K562 (cell line): ENCODE data around the gene VWA3A. TPM values are rescaled to one million over a fixed set of nuclear protein-coding genes. Genes with fewer than 3 reads are reported as not detected.

Experiments used
- ATAC-seq: fragments of 200-7000 bp; cut with Tn5 transposase; 3 replicates; pipeline ENCODE4 v1.9.1; 2020; ENCODE audit warnings: moderate library complexity
- BruUV-seq: library from RNA; stranded (reverse); fragments of 400-500 nt; replicated peaks from 2 replicates; lab custom pipeline; 2021; lab: Mats Ljungman, UMichigan
- CTCF ChIA-PET: fragments of 300-600 bp; formaldehyde crosslinking; extraction: SDS; loops from one replicate; lab custom pipeline; 2021; ENCODE audit warnings: low intra/inter-chr PET ratio; lab: Yijun Ruan, JAX
- POLR2A ChIA-PET: fragments of 300-600, 350-650 bp; sonication (Branson Sonifier 250); formaldehyde crosslinking; extraction: SDS; loops from one replicate; lab custom pipeline; 2021; ENCODE audit warnings: antibody characterized with exemption, inconsistent platforms; lab: Yijun Ruan, JAX
- DNase-seq, 4 experiments: peaks; one replicate each; pipeline versions ENCODE4 v3.0.0 to v3.0.0-alpha.2; 2011 to 2018; ENCODE audit warnings: low spot score in 3 of 4, mixed read lengths in 3 of 4; ENCODE audit errors: extremely low read depth in 1 of 4
- FAIRE-seq: peaks from 2 replicates; lab custom pipeline; 2011; peaks lifted over from hg19 to GRCh38; lab: Jason Lieb, UNC
- H2AFZ ChIP-seq: 2 replicates; pipeline ENCODE4 v1.6.0; 2011; ENCODE audit warnings: low read depth, low read length, control low read depth, inconsistent platforms
- H3K27ac ChIP-seq: fragments of 200-600 bp; 3 replicates; pipeline ENCODE4 v1.8.0; 2011; ENCODE audit warnings: low read depth, mild to moderate bottlenecking, control low read depth, inconsistent platforms, low read length, moderate library complexity, mixed read lengths; ENCODE audit errors: extremely low read depth
- H3K27me3 ChIP-seq, 2 experiments: fragments of 300-600 bp in 1 of 2; 2 replicates in 1 of 2; 3 replicates in 1 of 2; pipeline versions ENCODE4 v1.6.0 to v1.8.0; 2011; ENCODE audit warnings: inconsistent platforms in 2 of 2, low read length in 2 of 2, mild to moderate bottlenecking in 1 of 2, mixed read lengths in 1 of 2, moderate library complexity in 1 of 2; ENCODE audit not compliant: control insufficient read depth in 2 of 2, insufficient read depth in 2 of 2
- H3K36me3 ChIP-seq: fragments of 300-600 bp; 3 replicates; pipeline ENCODE4 v1.8.0; 2011; ENCODE audit warnings: mild to moderate bottlenecking, low read length, inconsistent platforms; ENCODE audit not compliant: control insufficient read depth, insufficient read depth
- H3K4me1 ChIP-seq, 2 experiments: fragments of 200-600 bp in 1 of 2; replicated peaks in 1 of 2; 2 replicates in 1 of 2; 3 replicates in 1 of 2; pipeline versions ENCODE4 v1.5.1 to v1.8.0; 2011; ENCODE audit warnings: inconsistent platforms in 2 of 2, low read length in 2 of 2, mild to moderate bottlenecking in 1 of 2, mixed read lengths in 1 of 2, moderate library complexity in 1 of 2; ENCODE audit not compliant: control insufficient read depth in 2 of 2, insufficient read depth in 2 of 2
- H3K4me2 ChIP-seq: 2 replicates; pipeline ENCODE4 v1.6.1; 2011; ENCODE audit warnings: low read length, control low read depth, inconsistent platforms, mixed read lengths; ENCODE audit not compliant: insufficient read depth
- H3K4me3 ChIP-seq: fragments of 200-600 bp; sonication (generic), shearing (Covaris generic); 2 replicates; pipeline ENCODE4 v1.5.1; 2016; ENCODE audit warnings: control low read depth, inconsistent platforms
- H3K79me2 ChIP-seq: fragments of 200-600 bp; 3 replicates; pipeline ENCODE4 v1.8.0; 2011; ENCODE audit warnings: low read length, inconsistent platforms; ENCODE audit not compliant: control insufficient read depth, insufficient read depth
- H3K9ac ChIP-seq, 2 experiments: 2 replicates each; pipeline versions ENCODE4 v1.6.0 to v1.6.1; 2011; ENCODE audit warnings: low read depth in 2 of 2, low read length in 2 of 2, control low read depth in 1 of 2, inconsistent platforms in 1 of 2, mild to moderate bottlenecking in 1 of 2, mixed read lengths in 1 of 2; ENCODE audit not compliant: insufficient read depth in 1 of 2
- H3K9me1 ChIP-seq: one replicate; pipeline ENCODE4 v1.6.0; 2011; ENCODE audit warnings: inconsistent platforms, mild to moderate bottlenecking, low read length, moderate library complexity; ENCODE audit not compliant: control insufficient read depth, insufficient read depth
- H3K9me3 ChIP-seq: replicated peaks from 2 replicates; pipeline ENCODE4 v1.5.1; 2011; ENCODE audit warnings: low read depth, low read length, inconsistent platforms; ENCODE audit not compliant: control insufficient read depth, insufficient read depth
- H4K20me1 ChIP-seq: replicated peaks from 2 replicates; pipeline ENCODE4 v1.6.1; 2011; ENCODE audit warnings: low read length, inconsistent platforms, mixed read lengths; ENCODE audit not compliant: control insufficient read depth, insufficient read depth
- CREBBP ChIP-seq: IDR thresholded peaks from one replicate; pipeline ENCODE4 v1.6.1; 2012; ENCODE audit warnings: low read depth, mild to moderate bottlenecking, control low read depth, inconsistent platforms, low read length
- E2F5 ChIP-seq: sonication (generic); formaldehyde crosslinking; IDR thresholded peaks from 2 replicates; pipeline ENCODE4 v1.8.0; 2022; ENCODE audit warnings: mild to moderate bottlenecking, missing genetic modification reagents
- E2F6 ChIP-seq, 2 experiments: IDR thresholded peaks; 2 replicates each; pipeline ENCODE4 v1.6.1; 2011; ENCODE audit warnings: borderline replicate concordance in 1 of 2, control low read depth in 1 of 2, low read depth in 1 of 2, low read length in 1 of 2, mild to moderate bottlenecking in 1 of 2, mixed read lengths in 1 of 2, moderate library complexity in 1 of 2; ENCODE audit not compliant: insufficient read depth in 1 of 2, insufficient read length in 1 of 2, poor library complexity in 1 of 2, severe bottlenecking in 1 of 2; ENCODE audit errors: extremely low read depth in 1 of 2
- E4F1 ChIP-seq: fragments of 250-450 bp; sonication (Bioruptor Pico); IDR thresholded peaks from 2 replicates; pipeline ENCODE4 v1.5.0; 2021; ENCODE audit warnings: mild to moderate bottlenecking, borderline replicate concordance
- GTF2B ChIP-seq: IDR thresholded peaks from 2 replicates; pipeline ENCODE4 v1.6.1; 2011; ENCODE audit not compliant: insufficient read length; ENCODE audit errors: extremely low read depth
- POLR2A ChIP-seq: fragments of 450-650 bp; conservative IDR thresholded peaks from 2 replicates; pipeline ENCODE4 v1.6.1; 2016
- SMC3 ChIP-seq: conservative IDR thresholded peaks from 2 replicates; pipeline ENCODE4 v1.6.1; 2011; ENCODE audit warnings: low read depth, low read length, improper control_type of control experiment; ENCODE audit not compliant: insufficient read depth
- ZHX1 ChIP-seq: fragments of 150-350 bp; conservative IDR thresholded peaks from 2 replicates; pipeline ENCODE4 v1.6.1; 2014; ENCODE audit warnings: low read length
- ZNF133 ChIP-seq: fragments of 250-450 bp; sonication (Bioruptor Pico); IDR thresholded peaks from 2 replicates; pipeline ENCODE4 v1.4.0; 2020; ENCODE audit warnings: mild to moderate bottlenecking
- ZNF140 ChIP-seq: fragments of 250-450 bp; sonication (Bioruptor Pico); IDR thresholded peaks from 2 replicates; pipeline ENCODE4 v1.8.0; 2021; ENCODE audit warnings: moderate library complexity, mild to moderate bottlenecking, inconsistent platforms
- ZNF316 ChIP-seq: fragments of 450-650 bp; IDR thresholded peaks from 2 replicates; pipeline ENCODE4 v1.6.1; 2016
- ZNF354B ChIP-seq: fragments of 250-450 bp; sonication (Bioruptor Pico); IDR thresholded peaks from 2 replicates; pipeline ENCODE4 v1.4.0; 2020
- ZNF668 ChIP-seq: fragments of 250-450 bp; sonication (Bioruptor Pico); IDR thresholded peaks from 2 replicates; pipeline ENCODE4 v1.8.0; 2022; ENCODE audit warnings: mild to moderate bottlenecking, inconsistent platforms
- WGBS: fragments of 100-300 bp; shearing (Covaris generic); methylation state at CpG from one replicate; pipeline ENCODE4 v1.1.6; 2016; ENCODE audit warnings: low coverage, mixed read lengths; ENCODE audit not compliant: insufficient coverage; ENCODE audit errors: missing lambda C conversion rate; 5-methylcytosine and 5-hydroxymethylcytosine counted together
- in situ Hi-C: fragments of 300-500 bp; cut with MboI; formaldehyde crosslinking; loops from 4 replicates; pipeline ENCODE4 v1.15.0; 2018; ENCODE audit warnings: inconsistent platforms, mixed read lengths
- intact Hi-C: fragments of 100-400 bp; cut with micrococcal nuclease; formaldehyde crosslinking; loops from 2 replicates; pipeline ENCODE4 v1.14.2; 2022
- polyA plus RNA-seq, 8 experiments: library from polyadenylated mRNA; depleted of rRNA in 4 of 8; stranded (reverse) in 5 of 8; unstranded in 3 of 8; fragments of >200 nt; fragmentation: Nextera tagmentation in 2 of 8; fragmentation: Illumina TruSeq in 1 of 8; extraction: Ambion mirVana in 2 of 8; extraction: Trizol in 1 of 8; gene quantifications; 2 replicates each; pipeline versions ENCODE4 v1.2.1 to v1.2.3, GENCODE V29; 2011 to 2014; ENCODE audit warnings: inconsistent platforms in 1 of 8, missing spikeins in 1 of 8
- total RNA-seq, 7 experiments: library from RNA; depleted of rRNA in 6 of 7; stranded (reverse); fragments of >200 nt in 6 of 7; fragmentation: Illumina TruSeq in 2 of 7; extraction: Trizol in 2 of 7; gene quantifications; 2 replicates each; pipeline versions ENCODE4 v1.2.1 to v1.2.3, GENCODE V29; 2011 to 2021; ENCODE audit warnings: low replicate concordance in 1 of 7

Gene VWA3A
- total and polyA plus RNA-seq, 9 of the 15 experiments (the other 6 are each of a cell fraction or from before 2014, with no cell fraction given) = not detected

- Histone ChIP-seq H3K9ac (no peak overlapping the region), H3K79me2 (no peaks in the 10 kb centered on the region), H3K36me3 (no peaks in the 10 kb centered on the region), H2AFZ (no peak overlapping the region), H3K27me3 (no peaks in the 10 kb centered on the region), H3K4me2 (no peak overlapping the region), H4K20me1 (no peaks in the 10 kb centered on the region), H3K9me3 (no peaks in the 10 kb centered on the region), H3K27ac (no peak overlapping the region), H3K9me1 (no peaks in the 10 kb centered on the region), H3K4me3 (no peak overlapping the region), H3K4me1 (no peaks in the 10 kb centered on the region)
- ChIA-PET POLR2A (interaction anchor here (0.6 to 1.7 kb wide), 11 partner anchors 13 to 1719 kb away, joined by 3 to 9 read pairs (median 3); partner anchors contain the start of genes PDZD9 and UQCRC2), CTCF (interaction anchor here (0.7 to 3.2 kb wide), 4 partner anchors 15 to 127 kb away, joined by 3 to 38 read pairs (median 5); partner anchors contain the start of genes MOSMO and PDZD9)
- WGBS = 26% methylated on average over 8 of the region's 8 CpGs
- DNase-seq = peak; percentile 68 to 74 (median 69)
- no TSS peak for BruUV-seq
- in situ Hi-C loops (no loop called here), intact Hi-C loops (loop anchor here (1.0 to 5.0 kb wide), 3 partner anchors 23 to 126 kb away; partner anchors contain the start of genes PDZD9 and UQCRC2)
- peak; percentile 86 for ATAC-seq
- peak; percentile 90 for FAIRE-seq
- no peak for TF ChIP-seq ZHX1
- no peak for TF ChIP-seq ZNF354B (CRISPR knock-in tag)
- TF ChIP-seq E2F5 = no peak
- TF ChIP-seq POLR2A = no peak
- TF ChIP-seq GTF2B = no peak
- no peak for TF ChIP-seq E4F1 (CRISPR knock-in tag)
- no peak for TF ChIP-seq ZNF140 (CRISPR knock-in tag)
- no peak for TF ChIP-seq ZNF668
- no peak for TF ChIP-seq CREBBP
- TF ChIP-seq ZNF133 (CRISPR knock-in tag) = no peak
- peak; percentile 72 for TF ChIP-seq SMC3
- no peak for TF ChIP-seq ZNF316
- TF ChIP-seq E2F6 (IDR thresholded peaks at IDR 0.05; ENCODE audit: borderline replicate concordance in 1 of 2, extremely low read depth in 1 of 2, insufficient read depth in 1 of 2, insufficient read length in 1 of 2, low read depth in 1 of 2, low read length in 1 of 2, poor library complexity in 1 of 2, severe bottlenecking in 1 of 2) = no peak
These were observed 14.5 kb upstream of the VWA3A start for GRCh38 chr16:22077700-22078313.
